ENCODE measurements around the gene LDHD. TPM values are rescaled to one million over a fixed set of nuclear protein-coding genes. Genes with fewer than 3 reads are reported as not detected.

The LDHD gene
- total and polyA plus RNA-seq, 9 of the 15 experiments (the other 6 are each of a cell fraction or from before 2014, with no cell fraction given) = 0.19 to 0.86 (median 0.54) TPM; not detected in 3

GRCh38 chr16:75096656-75097055, 19.9 kb downstream of the LDHD start:
- no peak overlapping the region for H3K4me3 ChIP-seq
- in situ Hi-C loops (cut with MboI) = no loop called here
- H3K36me3 ChIP-seq (ENCODE audit: control insufficient read depth, insufficient read depth, low read length) = peaks cover 24% of the 10 kb centered on the region; the same call in 2 of the 3 replicates
- intact Hi-C loops (cut with micrococcal nuclease) = no loop called here
- H3K4me2 ChIP-seq (ENCODE audit: insufficient read depth, low read length) = no peak overlapping the region
- no peak for FAIRE-seq
- H3K27me3 ChIP-seq (ENCODE audit: control insufficient read depth in 2 of 2, insufficient read depth in 2 of 2, low read length in 2 of 2) = no peaks in the 10 kb centered on the region
- ATAC-seq = peak; percentile 46; the same call in 2 of the 3 replicates
- TF ChIP-seq ILF3 (IDR thresholded peaks at IDR 0.05; ENCODE audit: borderline replicate concordance) (no peak), RAD21 (CRISPR knock-in tag; conservative IDR thresholded peaks at IDR 0.05 in 1 of 2, IDR thresholded peaks at IDR 0.05 in 1 of 2) (peak in 1 of 2 experiments; percentile 10; a peak in 1 of 4 replicates), GABPB2 (CRISPR knock-in tag; conservative IDR thresholded peaks at IDR 0.05) (no peak), CTCF (IDR thresholded peaks at IDR 0.05 in 2 of 3, conservative IDR thresholded peaks at IDR 0.05 in 1 of 3; ENCODE audit: insufficient read depth in 2 of 3, low read depth in 1 of 3, low read length in 3 of 3) (peak; percentile 20 to 45 (median 26); a peak in 4 of 6 replicates), HBP1 (CRISPR knock-in tag; IDR thresholded peaks at IDR 0.05) (no peak), HMBOX1 (IDR thresholded peaks at IDR 0.05) (peak; percentile 53; the same call in 1 of the 2 replicates), RHOXF2B (CRISPR knock-in tag; conservative IDR thresholded peaks at IDR 0.05) (no peak)
- ChIA-PET POLR2A (interaction anchor here (1.0 kb wide), 1 partner anchor 14 kb away, joined by 3 read pairs; no protein-coding TSS in a partner anchor), CTCF (ENCODE audit: low intra/inter-chr PET ratio) (no interaction called here)
- DNase-seq (ENCODE audit: extremely low read depth in 1 of 4, low spot score in 3 of 4) = peak in 2 of 4 experiments; percentile 62
- H3K9ac ChIP-seq (ENCODE audit: insufficient read depth in 1 of 2, low read depth in 2 of 2, low read length in 2 of 2) = no peak overlapping the region
- no peaks in the 10 kb centered on the region; the same call in 1 of the 2 replicates for H4K20me1 ChIP-seq (replicated peaks; ENCODE audit: control insufficient read depth, insufficient read depth, low read length)
- no peak overlapping the region for H3K27ac ChIP-seq (ENCODE audit: extremely low read depth, low read depth, low read length)
- peaks cover 10 to 12% of the 10 kb centered on the region in 2 experiments for H3K4me1 ChIP-seq (replicated peaks in 1 of 2; ENCODE audit: control insufficient read depth in 2 of 2, insufficient read depth in 2 of 2, low read length in 2 of 2)
- WGBS (ENCODE audit: insufficient coverage, low coverage, missing lambda C conversion rate) = 78% methylated on average over 6 of the region's 6 CpGs
- no peak overlapping the region for H2AFZ ChIP-seq (ENCODE audit: low read depth, low read length)
- H3K9me3 ChIP-seq (replicated peaks; ENCODE audit: control insufficient read depth, insufficient read depth, low read depth, low read length) = no peaks in the 10 kb centered on the region
- peaks cover 7% of the 10 kb centered on the region; the same call in 2 of the 3 replicates for H3K79me2 ChIP-seq (ENCODE audit: control insufficient read depth, insufficient read depth, low read length)
- no peaks in the 10 kb centered on the region for H3K9me1 ChIP-seq (ENCODE audit: control insufficient read depth, insufficient read depth, low read length)
- BruUV-seq (replicated peaks) = no TSS peak
